ENCODE measurements around the gene TH. TPM values are rescaled to one million over a fixed set of nuclear protein-coding genes. Genes with fewer than 3 reads are reported as not detected.

The TH gene
- total and polyA plus RNA-seq, 9 of the 15 experiments (the other 6 are each of a cell fraction or from before 2014, with no cell fraction given), result not detected

DNA sequence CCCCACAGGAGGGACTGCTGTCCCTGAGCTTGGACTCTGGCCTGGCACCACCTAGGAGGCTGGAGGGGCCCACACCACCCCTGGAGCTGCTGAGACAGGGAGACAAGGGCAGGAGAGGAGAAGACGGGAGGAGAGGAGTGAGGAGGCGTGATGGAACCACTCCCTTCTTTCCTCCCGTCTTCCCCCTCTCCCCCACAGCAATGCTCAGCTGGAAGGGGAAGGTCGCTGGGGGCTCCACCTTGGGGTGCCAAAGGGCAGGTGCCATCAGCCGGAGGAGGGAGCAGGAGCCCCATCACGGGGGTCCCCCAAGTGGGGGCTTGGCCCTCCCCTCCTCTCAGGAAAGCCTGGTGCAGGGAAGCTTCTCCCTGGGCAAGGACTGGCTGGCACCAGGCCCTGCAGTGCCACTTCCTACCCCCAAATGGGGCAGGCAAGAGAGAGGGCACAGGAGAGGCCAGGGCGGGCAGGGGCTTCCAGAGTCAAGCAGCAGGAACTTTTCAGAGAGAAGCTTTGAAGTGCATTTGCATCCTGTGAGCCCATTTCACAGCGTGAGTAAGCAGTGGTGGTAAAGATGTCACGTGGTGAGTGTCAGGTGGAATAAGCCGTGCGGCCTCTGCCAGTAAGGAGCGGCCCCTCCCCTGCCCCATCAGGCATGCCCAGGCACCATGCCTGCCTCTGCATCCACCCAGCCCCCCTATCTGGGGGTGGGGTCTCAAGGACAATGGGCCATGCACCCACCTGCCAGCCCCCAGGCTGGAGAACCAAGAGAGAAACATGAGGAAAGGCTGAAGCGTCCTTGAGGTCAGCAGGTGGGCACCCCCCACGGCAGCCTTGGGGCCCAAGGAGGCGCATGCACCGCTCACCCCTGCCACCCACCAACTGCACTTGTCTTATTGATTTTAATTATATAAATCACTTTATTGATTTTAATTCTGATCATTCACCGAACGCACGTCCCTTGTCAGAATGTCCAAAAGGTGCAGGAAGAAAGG lies 37.3 kb downstream of the TH start:
- H3K9me3 ChIP-seq (replicated peaks; ENCODE audit: control insufficient read depth, insufficient read depth, low read depth, low read length), result 0 out of 2 replicates have a peak, but pooled peaks cover 3% of the 10 kb centered on the region
- no TSS peak for BruUV-seq (replicated peaks)
- H4K20me1 ChIP-seq (replicated peaks; ENCODE audit: control insufficient read depth, insufficient read depth, low read length), result no peaks in the 10 kb centered on the region
- DNase-seq (ENCODE audit: extremely low read depth in 1 of 4, low spot score in 3 of 4) (no peak), FAIRE-seq (no peak), ATAC-seq (no peak)
- no peak overlapping the region for H2AFZ ChIP-seq (ENCODE audit: low read depth, low read length)
- no peak overlapping the region for H3K27ac ChIP-seq (ENCODE audit: extremely low read depth, low read depth, low read length)
- H3K9me1 ChIP-seq (ENCODE audit: control insufficient read depth, insufficient read depth, low read length), result no peaks in the 10 kb centered on the region
- H3K79me2 ChIP-seq (ENCODE audit: control insufficient read depth, insufficient read depth, low read length), result no peaks in the 10 kb centered on the region
- CTCF ChIA-PET (ENCODE audit: low intra/inter-chr PET ratio), result no interaction called here
- H3K9ac ChIP-seq (ENCODE audit: insufficient read depth in 1 of 2, low read depth in 2 of 2, low read length in 2 of 2), result no peak overlapping the region
- 7% methylated on average over 13 of the region's 19 CpGs for whole genome bisulfite sequencing (ENCODE audit: insufficient coverage, low coverage, missing lambda C conversion rate)
- in situ Hi-C loops (cut with MboI), result no loop called here
- no peak overlapping the region for H3K4me2 ChIP-seq (ENCODE audit: insufficient read depth, low read length)
- intact Hi-C loops (cut with micrococcal nuclease), result no loop called here
- POLR2A ChIA-PET, result interaction anchor here (1.1 kb wide), 1 partner anchor 10 kb away, joined by 3 read pairs; no protein-coding TSS in a partner anchor
- no peak overlapping the region for H3K4me3 ChIP-seq
- peaks cover 11 to 56% of the 10 kb centered on the region in 2 experiments; a peak in 3 of 5 replicates for H3K27me3 ChIP-seq (ENCODE audit: control insufficient read depth in 2 of 2, insufficient read depth in 2 of 2, low read length in 2 of 2)
- no peaks in the 10 kb centered on the region for H3K36me3 ChIP-seq (ENCODE audit: control insufficient read depth, insufficient read depth, low read length)
- no peak for TF ChIP-seq BMI1 (IDR thresholded peaks at IDR 0.05; ENCODE audit: low read length)
- TF ChIP-seq, protein P1, sequence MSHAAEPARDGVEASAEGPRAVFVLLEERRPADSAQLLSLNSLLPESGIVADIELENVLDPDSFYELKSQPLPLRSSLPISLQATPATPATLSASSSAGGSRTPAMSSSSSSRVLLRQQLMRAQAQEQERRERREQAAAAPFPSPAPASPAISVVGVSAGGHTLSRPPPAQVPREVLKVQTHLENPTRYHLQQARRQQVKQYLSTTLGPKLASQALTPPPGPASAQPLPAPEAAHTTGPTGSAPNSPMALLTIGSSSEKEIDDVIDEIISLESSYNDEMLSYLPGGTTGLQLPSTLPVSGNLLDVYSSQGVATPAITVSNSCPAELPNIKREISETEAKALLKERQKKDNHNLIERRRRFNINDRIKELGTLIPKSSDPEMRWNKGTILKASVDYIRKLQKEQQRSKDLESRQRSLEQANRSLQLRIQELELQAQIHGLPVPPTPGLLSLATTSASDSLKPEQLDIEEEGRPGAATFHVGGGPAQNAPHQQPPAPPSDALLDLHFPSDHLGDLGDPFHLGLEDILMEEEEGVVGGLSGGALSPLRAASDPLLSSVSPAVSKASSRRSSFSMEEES (CRISPR knock-in tag; IDR thresholded peaks at IDR 0.05), result peak; percentile 45
- TF ChIP-seq, protein P2, sequence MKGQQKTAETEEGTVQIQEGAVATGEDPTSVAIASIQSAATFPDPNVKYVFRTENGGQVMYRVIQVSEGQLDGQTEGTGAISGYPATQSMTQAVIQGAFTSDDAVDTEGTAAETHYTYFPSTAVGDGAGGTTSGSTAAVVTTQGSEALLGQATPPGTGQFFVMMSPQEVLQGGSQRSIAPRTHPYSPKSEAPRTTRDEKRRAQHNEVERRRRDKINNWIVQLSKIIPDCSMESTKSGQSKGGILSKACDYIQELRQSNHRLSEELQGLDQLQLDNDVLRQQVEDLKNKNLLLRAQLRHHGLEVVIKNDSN (CRISPR knock-in tag; IDR thresholded peaks at IDR 0.05), result peak; percentile 32
- TF ChIP-seq, protein P3, sequence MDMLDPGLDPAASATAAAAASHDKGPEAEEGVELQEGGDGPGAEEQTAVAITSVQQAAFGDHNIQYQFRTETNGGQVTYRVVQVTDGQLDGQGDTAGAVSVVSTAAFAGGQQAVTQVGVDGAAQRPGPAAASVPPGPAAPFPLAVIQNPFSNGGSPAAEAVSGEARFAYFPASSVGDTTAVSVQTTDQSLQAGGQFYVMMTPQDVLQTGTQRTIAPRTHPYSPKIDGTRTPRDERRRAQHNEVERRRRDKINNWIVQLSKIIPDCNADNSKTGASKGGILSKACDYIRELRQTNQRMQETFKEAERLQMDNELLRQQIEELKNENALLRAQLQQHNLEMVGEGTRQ (CRISPR knock-in tag; IDR thresholded peaks at IDR 0.05), result peak; percentile 29; the same call in 1 of the 2 replicates
- peaks cover 0 to 30% of the 10 kb centered on the region in 2 experiments; a peak in 2 of 5 replicates for H3K4me1 ChIP-seq (replicated peaks in 1 of 2; ENCODE audit: control insufficient read depth in 2 of 2, insufficient read depth in 2 of 2, low read length in 2 of 2)

All from K562 (cell line).